CD4-positive, alpha-beta T cell (primary cell): ENCODE data around the gene ZNF879. TPM values are rescaled to one million over a fixed set of nuclear protein-coding genes. Genes with fewer than 3 reads are reported as not detected.

Experiments
- ATAC-seq: fragments of 200-7000 bp; cut with Tn5 transposase; one replicate; pipeline ENCODE4 v1.10.0; 2022; ENCODE audit warnings: mild to moderate bottlenecking; ENCODE audit not compliant: poor library complexity
- CTCF ChIA-PET: fragments of 350-600 bp; sonication (Branson Sonifier 250); formaldehyde crosslinking; loops from one replicate; lab custom pipeline; 2021; ENCODE audit warnings: antibody characterized with exemption, inconsistent platforms; lab: Charles Lee
- POLR2A ChIA-PET: fragments of 350-600 bp; sonication (Branson Sonifier 250); formaldehyde crosslinking; loops from one replicate; lab custom pipeline; 2021; ENCODE audit warnings: antibody characterized with exemption, inconsistent platforms; lab: Charles Lee
- DNase-seq, 14 experiments: peaks; one replicate each; pipeline ENCODE4 v3.0.0-alpha.2; 2013 to 2020; ENCODE audit warnings: mixed read lengths in 2 of 14
- H3K27ac ChIP-seq, 2 donors: one replicate each; pipeline versions ENCODE4 v1.5.1 to v1.7.0; 2013; ENCODE audit warnings: low read length in 2 of 2, low read depth in 1 of 2, mild to moderate bottlenecking in 1 of 2
- H3K27me3 ChIP-seq, 2 experiments: 1 replicate in 1 of 2; 2 replicates in 1 of 2; pipeline versions ENCODE4 v1.6.1 to v1.7.0; 2013; ENCODE audit warnings: low read length in 2 of 2, control low read depth in 1 of 2, mild to moderate bottlenecking in 1 of 2, moderate library complexity in 1 of 2; ENCODE audit not compliant: insufficient read depth in 2 of 2, control insufficient read depth in 1 of 2
- H3K36me3 ChIP-seq: one replicate; pipeline ENCODE4 v1.6.1; 2013; ENCODE audit warnings: low read length, control low read depth; ENCODE audit not compliant: insufficient read depth
- H3K4me1 ChIP-seq: one replicate; pipeline ENCODE4 v1.6.1; 2013; ENCODE audit warnings: low read length, control low read depth; ENCODE audit not compliant: insufficient read depth
- H3K4me3 ChIP-seq: one replicate; pipeline ENCODE4 v1.5.1; 2013; ENCODE audit warnings: mild to moderate bottlenecking, low read length, moderate library complexity
- H3K9me3 ChIP-seq, 2 experiments: 1 replicate in 1 of 2; 2 replicates in 1 of 2; pipeline versions ENCODE4 v1.6.1 to v1.7.0; 2013; ENCODE audit warnings: low read length in 2 of 2, mild to moderate bottlenecking in 2 of 2, control low read depth in 1 of 2, moderate library complexity in 1 of 2; ENCODE audit not compliant: control insufficient read depth in 1 of 2, insufficient read depth in 1 of 2
- H3K27ac Mint-ChIP-seq: one replicate; pipeline ENCODE4 v1.8.0; 2020; ENCODE audit warnings: mixed read lengths
- H3K27me3 Mint-ChIP-seq: one replicate; pipeline ENCODE4 v1.8.0; 2021; ENCODE audit warnings: mixed read lengths
- H3K36me3 Mint-ChIP-seq: one replicate; pipeline ENCODE4 v1.8.0; 2021; ENCODE audit warnings: low read depth, mixed read lengths
- H3K4me1 Mint-ChIP-seq: one replicate; pipeline ENCODE4 v1.8.0; 2021; ENCODE audit warnings: low read depth, mixed read lengths
- H3K4me3 Mint-ChIP-seq: one replicate; pipeline ENCODE4 v1.8.0; 2020; ENCODE audit warnings: mild to moderate bottlenecking, mixed read lengths
- H3K9me3 Mint-ChIP-seq: one replicate; pipeline ENCODE4 v1.8.0; 2020; ENCODE audit warnings: mixed read lengths
- CTCF ChIP-seq: fragments of 200-600 bp; IDR thresholded peaks from one replicate; pipeline ENCODE4 v1.8.0; 2022; ENCODE audit warnings: antibody characterized with exemption, mild to moderate bottlenecking
- intact Hi-C, 2 experiments: fragments of 100-400 bp; cut with DNase I in 1 of 2; cut with micrococcal nuclease in 1 of 2; formaldehyde crosslinking; loops; one replicate each; pipeline versions ENCODE4 v1.15.1 to v1.9.0; 2023 to 2025; cut with DNase I, micrococcal nuclease
- total RNA-seq, 174 experiments: library from RNA in 2 of 174; stranded (reverse) in 2 of 174; gene quantifications; one replicate each; pipeline ENCODE4 v1.2.3 and lab custom pipeline; 2021 to 2026

The ZNF879 gene
- total RNA-seq, 2 experiments from 2014 or later, result 4.9 to 5.1 TPM

GRCh38 chr5:179006564-179006963 is 17.0 kb upstream of the ZNF879 start:
- no peak for TF ChIP-seq CTCF
- Histone ChIP-seq H3K9me3 (peaks cover 5 to 6% of the 10 kb centered on the region in 2 experiments), H3K4me1 (no peaks in the 10 kb centered on the region), H3K27ac (no peak overlapping the region), H3K27me3 (no peaks in the 10 kb centered on the region), H3K4me3 (no peak overlapping the region), H3K36me3 (no peaks in the 10 kb centered on the region)
- Mint-ChIP-seq H3K27ac (no peak overlapping the region), H3K27me3 (peaks cover 14% of the 10 kb centered on the region), H3K4me3 (no peak overlapping the region), H3K4me1 (no peaks in the 10 kb centered on the region), H3K9me3 (peaks cover 28% of the 10 kb centered on the region), H3K36me3 (peaks cover 4% of the 10 kb centered on the region)
- ChIA-PET POLR2A (no interaction called here), CTCF (no interaction called here)
- DNase-seq (no peak), ATAC-seq (no peak)
- intact Hi-C loops, result no loop called here

- Mint-ChIP-seq H3K36me3 (peaks cover 4% of the 10 kb centered on the region), H3K4me3 (no peak overlapping the region), H3K9me3 (peaks cover 29% of the 10 kb centered on the region), H3K27me3 (peaks cover 6% of the 10 kb centered on the region), H3K27ac (no peak overlapping the region), H3K4me1 (no peaks in the 10 kb centered on the region)
- ChIA-PET CTCF (no interaction called here), POLR2A (no interaction called here)
- H3K4me1 ChIP-seq, result no peaks in the 10 kb centered on the region
- no peak overlapping the region for H3K27ac ChIP-seq
- peaks cover 3 to 14% of the 10 kb centered on the region in 2 experiments for H3K9me3 ChIP-seq
- no peaks in the 10 kb centered on the region for H3K27me3 ChIP-seq
- no peak overlapping the region for H3K4me3 ChIP-seq
- no peak for DNase-seq
- H3K36me3 ChIP-seq, result no peaks in the 10 kb centered on the region
- ATAC-seq, result no peak
- intact Hi-C loops, result no loop called here
- no peak for TF ChIP-seq CTCF
Observed at GRCh38 chr5:179008667-179009066, 14.9 kb upstream of the ZNF879 start.

- H3K27me3 Mint-ChIP-seq, result no peaks in the 10 kb centered on the region
- no peaks in the 10 kb centered on the region for H3K27me3 ChIP-seq
- POLR2A ChIA-PET, result interaction anchor here (1.4 kb wide), 1 partner anchor 37 kb away, joined by 3 read pairs; no protein-coding TSS in a partner anchor
- H3K9me3 Mint-ChIP-seq, result peaks cover 32% of the 10 kb centered on the region
- no peak overlapping the region for H3K4me3 Mint-ChIP-seq
- no peak for DNase-seq
- intact Hi-C loops, result no loop called here
- no peak overlapping the region for H3K4me3 ChIP-seq
- H3K27ac ChIP-seq, result no peak overlapping the region
- TF ChIP-seq CTCF, result no peak
- peaks cover 94% of the 10 kb centered on the region for H3K36me3 Mint-ChIP-seq
- no peaks in the 10 kb centered on the region for H3K4me1 ChIP-seq
- CTCF ChIA-PET, result no interaction called here
- peaks cover 53 to 98% of the 10 kb centered on the region in 2 experiments for H3K9me3 ChIP-seq
- H3K36me3 ChIP-seq, result peaks cover 52% of the 10 kb centered on the region
- H3K4me1 Mint-ChIP-seq, result peaks cover 10% of the 10 kb centered on the region
- no peak overlapping the region for H3K27ac Mint-ChIP-seq
- ATAC-seq, result no peak
Observed at GRCh38 chr5:179033004-179033580, 9.5 kb downstream of the ZNF879 start.
